ENCODE data around the gene SYMPK.

The SYMPK gene

DNA sequence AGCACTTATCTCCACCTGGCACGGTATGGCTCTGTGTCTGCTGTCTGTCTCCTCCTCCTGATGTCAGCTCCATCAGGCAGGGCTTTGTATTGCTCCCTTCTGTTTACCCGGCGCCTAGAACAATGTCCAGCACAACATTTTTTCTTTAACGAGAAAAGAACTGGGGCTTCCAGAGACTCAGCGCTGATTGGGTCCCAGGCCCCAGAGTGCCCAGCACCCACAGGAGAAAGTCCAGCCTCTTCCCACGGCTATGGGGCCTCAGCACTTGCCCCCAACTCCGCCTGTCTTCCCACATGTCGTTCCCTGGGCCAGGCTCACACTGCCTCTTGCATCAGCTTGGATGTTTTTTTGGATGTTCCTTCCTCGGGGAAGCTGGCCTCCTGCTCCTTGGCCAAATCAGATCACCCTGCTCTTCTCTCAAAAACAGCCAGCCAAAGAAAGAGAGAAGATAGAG, 32.6 kb upstream of the SYMPK start:
- DNase-seq, result no peak
- Mint-ChIP-seq H3K27ac (no peak overlapping the region), H3K27me3 (no peaks in the 10 kb centered on the region), H3K4me3 (no peak overlapping the region), H3K9me3 (no peaks in the 10 kb centered on the region), H3K4me1 (ENCODE audit: low read depth) (peaks cover 8% of the 10 kb centered on the region), H3K36me3 (ENCODE audit: low read depth) (peaks cover 33% of the 10 kb centered on the region)

DNA sequence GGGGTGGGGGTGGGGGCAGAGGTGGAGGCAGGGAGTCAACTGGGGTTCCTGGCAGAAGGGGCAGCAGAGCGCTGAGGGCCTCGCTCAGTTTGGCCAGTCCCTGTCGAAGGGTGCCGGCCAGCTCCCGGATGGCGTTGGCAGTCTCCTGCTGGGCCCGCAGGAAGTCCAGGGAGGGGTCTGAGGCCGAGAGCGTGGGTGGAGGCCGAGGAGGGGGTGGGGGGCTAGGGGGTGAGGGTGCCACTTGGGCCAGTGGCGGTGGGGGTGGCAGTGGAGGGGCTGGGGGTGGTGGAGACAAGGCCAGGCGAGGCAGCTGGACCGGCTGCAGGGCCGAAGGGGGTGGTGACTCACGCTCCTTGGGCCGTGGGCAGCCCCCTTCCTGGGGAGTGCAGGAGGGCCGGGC, 27.9 kb upstream of the SYMPK start:
- no peak for DNase-seq
- no peak overlapping the region for H3K4me3 Mint-ChIP-seq
- no peaks in the 10 kb centered on the region for H3K9me3 Mint-ChIP-seq
- H3K4me1 Mint-ChIP-seq (ENCODE audit: low read depth), result peaks cover 13% of the 10 kb centered on the region
- no peak overlapping the region for H3K27ac Mint-ChIP-seq
- H3K27me3 Mint-ChIP-seq, result no peaks in the 10 kb centered on the region
- peaks cover 14% of the 10 kb centered on the region for H3K36me3 Mint-ChIP-seq (ENCODE audit: low read depth)

GRCh38 chr19:45889210-45889885, 26.4 kb upstream of the SYMPK start:
- no peak for DNase-seq
- Mint-ChIP-seq H3K4me3 (no peak overlapping the region), H3K9me3 (no peaks in the 10 kb centered on the region), H3K4me1 (ENCODE audit: low read depth) (peaks cover 18% of the 10 kb centered on the region), H3K27me3 (no peaks in the 10 kb centered on the region), H3K36me3 (ENCODE audit: low read depth) (peaks cover 4% of the 10 kb centered on the region), H3K27ac (peak overlapping the region; percentile 55)

- peak overlapping the region; percentile 97 for H3K27ac Mint-ChIP-seq
- H3K4me3 Mint-ChIP-seq, result peak overlapping the region; percentile 86
- H3K4me1 Mint-ChIP-seq (ENCODE audit: low read depth), result peaks cover 28% of the 10 kb centered on the region
- DNase-seq, result no peak
- H3K36me3 Mint-ChIP-seq (ENCODE audit: low read depth), result peaks cover 11% of the 10 kb centered on the region
- no peaks in the 10 kb centered on the region for H3K9me3 Mint-ChIP-seq
- no peaks in the 10 kb centered on the region for H3K27me3 Mint-ChIP-seq
Observed at GRCh38 chr19:45887200-45887710, 24.3 kb upstream of the SYMPK start.

- peaks cover 32% of the 10 kb centered on the region for H3K4me1 Mint-ChIP-seq (ENCODE audit: low read depth)
- H3K9me3 Mint-ChIP-seq, result no peaks in the 10 kb centered on the region
- peak; percentile 92 for DNase-seq
Observed at GRCh38 chr19:45886427-45887199, 23.7 kb upstream of the SYMPK start.

GRCh38 chr19:45885556-45886426, 22.8 kb upstream of the SYMPK start, which contains the start of gene IRF2BP1:
TSS of gene IRF2BP1 (minus strand) at chr19:45886141. CDS start at chr19:45885774, 367 bp downstream.
- Mint-ChIP-seq H3K9me3 (no peaks in the 10 kb centered on the region), H3K4me3 (peak within 1 kb of the TSS; percentile 86), H3K27me3 (peaks cover 3% of the 10 kb centered on the region), H3K4me1 (ENCODE audit: low read depth) (peaks cover 38% of the 10 kb centered on the region), H3K27ac (peak within 1 kb of the TSS; percentile 97), H3K36me3 (ENCODE audit: low read depth) (peaks cover 11% of the 10 kb centered on the region)
- DNase-seq, result peak; percentile 90

More at GRCh38 chr19:45886427-45887199, 23.7 kb upstream of the SYMPK start:
- Mint-ChIP-seq H3K27me3 (no peaks in the 10 kb centered on the region), H3K36me3 (ENCODE audit: low read depth) (peaks cover 11% of the 10 kb centered on the region), H3K27ac (peak overlapping the region; percentile 97), H3K4me3 (peak overlapping the region; percentile 86)

DNA sequence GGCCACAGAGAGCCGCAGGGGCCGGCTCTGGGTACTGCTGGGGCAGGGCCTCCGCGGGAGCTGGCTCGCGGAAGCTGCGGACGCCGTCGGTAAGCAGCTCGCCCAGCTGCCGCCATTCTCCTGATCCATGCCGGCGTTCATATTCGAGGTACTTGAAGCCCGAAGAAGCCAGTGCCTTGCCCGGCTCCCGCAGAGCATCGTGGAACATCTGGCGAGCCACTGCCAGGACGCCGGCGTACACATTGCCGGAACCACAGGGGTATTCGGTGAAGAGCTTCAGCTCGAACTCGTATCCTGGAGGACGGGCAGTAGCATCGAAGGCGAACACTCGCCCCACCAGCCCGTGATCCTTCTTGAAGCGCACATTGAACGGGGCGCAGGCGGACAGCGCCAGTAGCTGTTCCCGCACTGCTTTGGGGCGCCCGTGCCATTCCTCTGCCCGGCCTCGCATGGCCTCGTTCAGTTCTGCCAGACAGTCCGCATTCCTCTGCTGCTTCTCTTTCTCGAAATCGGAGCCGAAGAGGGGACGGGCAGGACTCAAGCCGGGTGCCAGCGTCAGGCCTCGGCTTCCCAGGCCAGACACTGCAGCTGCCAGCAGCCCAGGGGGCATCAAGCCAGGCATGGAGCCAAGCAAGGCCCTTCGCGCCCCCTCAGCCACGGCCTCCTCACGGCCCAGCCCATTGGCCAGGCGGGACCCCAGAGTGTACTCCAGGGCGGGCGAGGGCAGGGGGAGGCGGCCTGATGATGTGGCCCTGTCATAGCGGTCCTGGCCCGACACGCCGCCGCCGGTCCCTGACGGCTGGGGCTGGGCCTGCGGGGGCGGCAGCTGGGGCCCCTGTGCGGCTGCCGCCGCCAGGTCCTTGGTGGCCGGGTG, 22.0 kb upstream of the SYMPK start:
- Mint-ChIP-seq H3K4me1 (ENCODE audit: low read depth) (peaks cover 38% of the 10 kb centered on the region), H3K9me3 (no peaks in the 10 kb centered on the region), H3K4me3 (peak overlapping the region; percentile 70), H3K27ac (peak overlapping the region; percentile 18), H3K36me3 (ENCODE audit: low read depth) (peaks cover 8% of the 10 kb centered on the region), H3K27me3 (peaks cover 3% of the 10 kb centered on the region)
- peak; percentile 54 for DNase-seq

- no peak for DNase-seq
- Mint-ChIP-seq H3K4me3 (peak overlapping the region; percentile 83), H3K4me1 (ENCODE audit: low read depth) (peaks cover 38% of the 10 kb centered on the region), H3K27me3 (peaks cover 3% of the 10 kb centered on the region), H3K9me3 (no peaks in the 10 kb centered on the region), H3K36me3 (ENCODE audit: low read depth) (peaks cover 8% of the 10 kb centered on the region), H3K27ac (peak overlapping the region; percentile 29)
Observed at GRCh38 chr19:45883881-45884681, 21.1 kb upstream of the SYMPK start.

DNA sequence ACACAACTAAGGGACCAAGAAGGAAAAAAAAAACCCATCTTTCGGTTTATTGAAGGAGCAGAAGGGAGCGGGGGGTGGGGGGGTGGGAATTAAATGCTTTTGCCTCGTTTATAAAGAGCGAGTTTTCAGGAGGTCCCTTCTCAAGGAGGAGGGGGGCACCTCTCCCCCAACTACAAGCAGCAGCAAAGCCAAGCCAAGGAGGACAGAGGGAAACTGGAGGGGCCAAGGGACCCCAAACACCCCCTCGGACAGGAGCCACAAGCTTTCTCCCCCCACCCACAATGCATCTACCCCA, 20.6 kb upstream of the SYMPK start:
- no peak for DNase-seq
- Mint-ChIP-seq H3K9me3 (no peaks in the 10 kb centered on the region), H3K4me1 (ENCODE audit: low read depth) (peaks cover 38% of the 10 kb centered on the region), H3K27ac (peak overlapping the region; percentile 83), H3K27me3 (peaks cover 5% of the 10 kb centered on the region), H3K4me3 (peak overlapping the region; percentile 83), H3K36me3 (ENCODE audit: low read depth) (peaks cover 8% of the 10 kb centered on the region)

- Mint-ChIP-seq H3K27me3 (peaks cover 8% of the 10 kb centered on the region), H3K36me3 (ENCODE audit: low read depth) (peaks cover 8% of the 10 kb centered on the region), H3K4me1 (ENCODE audit: low read depth) (peaks cover 39% of the 10 kb centered on the region), H3K9me3 (no peaks in the 10 kb centered on the region), H3K4me3 (peak overlapping the region; percentile 83), H3K27ac (peak overlapping the region; percentile 83)
- peak; percentile 92 for DNase-seq
Observed at GRCh38 chr19:45882652-45883585, 20.0 kb upstream of the SYMPK start.

DNA sequence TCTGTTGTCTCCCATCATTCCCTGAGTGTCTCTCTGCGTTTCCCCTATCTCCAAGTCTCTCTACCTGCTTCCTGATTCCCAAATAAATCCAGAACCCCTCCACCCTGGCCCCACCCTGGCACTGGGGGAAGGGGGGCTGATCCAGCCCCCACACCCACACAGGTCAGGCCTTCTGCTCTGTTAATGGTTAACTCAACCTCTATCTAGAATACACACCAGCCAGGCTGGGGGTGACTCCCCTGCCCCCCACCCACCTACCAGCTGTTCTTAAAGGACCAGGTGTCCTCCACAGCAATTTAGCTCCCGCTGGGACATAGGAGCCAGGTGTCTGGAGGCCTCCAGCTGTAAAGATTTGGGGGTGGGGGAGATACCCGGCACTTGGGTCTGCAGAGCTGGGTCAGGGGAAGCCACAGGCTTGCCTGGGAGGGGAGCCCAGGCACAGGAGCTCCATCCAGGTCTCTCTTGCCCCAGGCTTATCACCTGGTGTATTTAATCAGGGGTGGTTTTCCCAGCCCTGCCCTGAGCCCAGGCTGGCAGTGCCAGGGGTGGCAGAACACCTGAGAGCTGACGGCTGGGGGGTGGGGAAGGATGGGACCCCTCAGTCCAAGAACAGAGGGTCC, 19.1 kb upstream of the SYMPK start:
- H3K4me3 Mint-ChIP-seq, result no peak overlapping the region
- peaks cover 8% of the 10 kb centered on the region for H3K36me3 Mint-ChIP-seq (ENCODE audit: low read depth)
- peaks cover 40% of the 10 kb centered on the region for H3K4me1 Mint-ChIP-seq (ENCODE audit: low read depth)
- no peaks in the 10 kb centered on the region for H3K9me3 Mint-ChIP-seq
- no peak for DNase-seq
- H3K27ac Mint-ChIP-seq, result no peak overlapping the region
- peaks cover 15% of the 10 kb centered on the region for H3K27me3 Mint-ChIP-seq

All from activated T-cell treated with anti-CD3 and anti-CD28 coated beads, Interleukin-2, amount 50 U/mL, for 24 hours (primary cell).